ENCODE measurements around the gene ARRB1. TPM values are rescaled to one million over a fixed set of nuclear protein-coding genes. Genes with fewer than 3 reads are reported as not detected.

Gene ARRB1
- total RNA-seq, 1 donor from 2014 or later, result 13.2 TPM

- no peak for DNase-seq (ENCODE audit: extremely low spot score, unreplicated experiment)
- Mint-ChIP-seq H3K36me3 (ENCODE audit: unreplicated experiment) (peaks cover 1% of the 10 kb centered on the region), H3K27me3 (ENCODE audit: unreplicated experiment) (no peaks in the 10 kb centered on the region), H3K4me3 (ENCODE audit: unreplicated experiment) (no peak overlapping the region), H3K9me3 (ENCODE audit: unreplicated experiment) (no peaks in the 10 kb centered on the region), H3K27ac (ENCODE audit: unreplicated experiment) (no peak overlapping the region), H3K4me1 (ENCODE audit: unreplicated experiment) (peaks cover 2% of the 10 kb centered on the region)
- TF ChIP-seq, protein P1, sequence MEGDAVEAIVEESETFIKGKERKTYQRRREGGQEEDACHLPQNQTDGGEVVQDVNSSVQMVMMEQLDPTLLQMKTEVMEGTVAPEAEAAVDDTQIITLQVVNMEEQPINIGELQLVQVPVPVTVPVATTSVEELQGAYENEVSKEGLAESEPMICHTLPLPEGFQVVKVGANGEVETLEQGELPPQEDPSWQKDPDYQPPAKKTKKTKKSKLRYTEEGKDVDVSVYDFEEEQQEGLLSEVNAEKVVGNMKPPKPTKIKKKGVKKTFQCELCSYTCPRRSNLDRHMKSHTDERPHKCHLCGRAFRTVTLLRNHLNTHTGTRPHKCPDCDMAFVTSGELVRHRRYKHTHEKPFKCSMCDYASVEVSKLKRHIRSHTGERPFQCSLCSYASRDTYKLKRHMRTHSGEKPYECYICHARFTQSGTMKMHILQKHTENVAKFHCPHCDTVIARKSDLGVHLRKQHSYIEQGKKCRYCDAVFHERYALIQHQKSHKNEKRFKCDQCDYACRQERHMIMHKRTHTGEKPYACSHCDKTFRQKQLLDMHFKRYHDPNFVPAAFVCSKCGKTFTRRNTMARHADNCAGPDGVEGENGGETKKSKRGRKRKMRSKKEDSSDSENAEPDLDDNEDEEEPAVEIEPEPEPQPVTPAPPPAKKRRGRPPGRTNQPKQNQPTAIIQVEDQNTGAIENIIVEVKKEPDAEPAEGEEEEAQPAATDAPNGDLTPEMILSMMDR (IDR thresholded peaks at IDR 0.05), result no peak
These were observed 69.9 kb downstream of the ARRB1 start for GRCh38 chr11:75281469-75282095.

DNA sequence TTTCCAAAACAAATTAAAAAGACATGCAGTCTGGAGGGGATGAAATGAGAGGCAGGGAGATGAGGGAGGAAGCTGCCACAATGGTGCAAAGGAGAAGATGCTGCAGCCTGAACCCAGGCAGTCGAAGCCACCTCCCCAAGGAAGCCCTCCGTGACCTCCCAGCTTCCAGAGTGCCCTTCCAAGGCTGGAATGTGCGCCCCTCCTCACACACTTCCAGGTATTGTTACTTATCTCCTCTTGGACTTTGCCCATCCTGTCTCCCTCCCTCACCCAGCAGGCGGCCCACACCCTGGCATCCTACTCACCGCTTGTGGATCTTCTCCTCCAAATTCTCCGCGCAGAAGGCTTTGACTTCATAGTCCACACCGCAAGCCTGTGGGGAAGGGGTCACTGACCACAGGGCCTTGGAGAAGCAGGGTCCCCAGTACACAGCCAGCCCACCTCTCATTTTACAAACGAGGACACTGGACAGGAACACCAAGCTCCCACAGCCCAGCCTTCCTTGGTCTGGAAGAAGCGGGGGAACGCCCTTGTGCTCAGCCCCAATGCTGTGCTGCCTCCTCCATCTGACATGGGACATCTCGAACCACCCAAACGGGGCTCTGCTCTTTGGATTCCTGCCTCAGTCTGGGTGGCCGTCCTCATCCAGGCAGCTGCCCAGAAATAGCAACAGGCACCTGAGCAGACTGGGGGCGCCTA, 70.5 kb downstream of the ARRB1 start:
- Mint-ChIP-seq H3K36me3 (ENCODE audit: unreplicated experiment) (peaks cover 1% of the 10 kb centered on the region), H3K4me3 (ENCODE audit: unreplicated experiment) (no peak overlapping the region), H3K27me3 (ENCODE audit: unreplicated experiment) (no peaks in the 10 kb centered on the region), H3K9me3 (ENCODE audit: unreplicated experiment) (no peaks in the 10 kb centered on the region), H3K4me1 (ENCODE audit: unreplicated experiment) (peaks cover 2% of the 10 kb centered on the region), H3K27ac (ENCODE audit: unreplicated experiment) (no peak overlapping the region)
- TF ChIP-seq, protein P1 (IDR thresholded peaks at IDR 0.05), result no peak
- no peak for DNase-seq (ENCODE audit: extremely low spot score, unreplicated experiment)

- Mint-ChIP-seq H3K36me3 (ENCODE audit: unreplicated experiment) (peaks cover under 1% of the 10 kb centered on the region), H3K4me3 (ENCODE audit: unreplicated experiment) (no peak overlapping the region), H3K9me3 (ENCODE audit: unreplicated experiment) (no peaks in the 10 kb centered on the region), H3K27me3 (ENCODE audit: unreplicated experiment) (no peaks in the 10 kb centered on the region), H3K4me1 (ENCODE audit: unreplicated experiment) (peaks cover 2% of the 10 kb centered on the region), H3K27ac (ENCODE audit: unreplicated experiment) (no peak overlapping the region)
- TF ChIP-seq, protein P1 (IDR thresholded peaks at IDR 0.05), result peak; percentile 96
- DNase-seq (ENCODE audit: extremely low spot score, unreplicated experiment), result peak; percentile 90
These were observed 71.2 kb downstream of the ARRB1 start for GRCh38 chr11:75280227-75280701.

- H3K36me3 Mint-ChIP-seq (ENCODE audit: unreplicated experiment), result no peaks in the 10 kb centered on the region
- H3K27ac Mint-ChIP-seq (ENCODE audit: unreplicated experiment), result no peak overlapping the region
- TF ChIP-seq, protein P1 (IDR thresholded peaks at IDR 0.05), result no peak
- H3K27me3 Mint-ChIP-seq (ENCODE audit: unreplicated experiment), result no peaks in the 10 kb centered on the region
- DNase-seq (ENCODE audit: extremely low spot score, unreplicated experiment), result no peak
- no peak overlapping the region for H3K4me3 Mint-ChIP-seq (ENCODE audit: unreplicated experiment)
- no peaks in the 10 kb centered on the region for H3K9me3 Mint-ChIP-seq (ENCODE audit: unreplicated experiment)
- peaks cover 2% of the 10 kb centered on the region for H3K4me1 Mint-ChIP-seq (ENCODE audit: unreplicated experiment)
These were observed 72.2 kb downstream of the ARRB1 start for GRCh38 chr11:75279273-75279672.

Measured in osteocyte (in vitro differentiated cells).